ENCODE data around the gene LMNB1.

Gene LMNB1

DNA sequence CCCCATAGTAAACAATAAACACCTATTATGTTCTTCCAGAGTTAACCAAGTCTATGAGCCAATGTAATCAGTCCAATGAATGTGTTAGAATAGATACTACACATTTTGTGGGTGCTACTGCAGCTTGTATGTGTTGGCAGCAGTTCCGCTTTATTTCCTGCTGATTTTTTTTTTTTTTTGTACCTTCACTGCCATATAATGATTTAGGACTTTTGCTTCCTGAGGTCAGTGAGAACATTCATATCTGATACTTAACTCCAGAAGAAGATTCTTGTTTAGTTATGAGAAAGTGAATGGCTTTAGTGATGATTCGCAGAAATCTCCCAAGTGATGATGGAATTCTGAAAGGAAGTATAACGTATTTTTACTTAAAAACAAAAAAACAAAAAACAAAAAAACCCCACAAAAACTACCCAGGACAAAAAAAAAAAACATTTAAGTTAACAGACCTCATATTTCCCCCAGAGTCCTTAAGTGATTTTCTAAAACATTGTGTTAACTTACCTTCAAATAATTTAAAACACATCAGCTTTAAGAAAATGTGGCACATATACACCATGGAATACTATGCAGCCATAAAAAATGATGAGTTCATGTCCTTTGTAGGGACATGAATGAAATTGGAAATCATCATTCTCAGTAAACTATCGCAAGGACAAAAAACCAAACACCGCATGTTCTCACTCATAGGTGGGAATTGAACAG is 24.7 kb upstream of the LMNB1 start:
- Histone ChIP-seq H3K4me3 (ENCODE audit: low read depth, low read length) (no peak overlapping the region), H3K27ac (no peak overlapping the region), H3K9ac (no peak overlapping the region), H3K4me2 (ENCODE audit: low read length) (no peak overlapping the region), H3K9me3 (ENCODE audit: control insufficient read depth, low read length) (no peaks in the 10 kb centered on the region), H3K27me3 (ENCODE audit: control insufficient read depth, insufficient read depth, low read length) (no peaks in the 10 kb centered on the region), H2AFZ (no peak overlapping the region), H3K36me3 (ENCODE audit: control insufficient read depth, insufficient read depth, low read length) (no peaks in the 10 kb centered on the region), H3K4me1 (no peaks in the 10 kb centered on the region), H3K79me2 (no peaks in the 10 kb centered on the region)
- TF ChIP-seq, protein P1, sequence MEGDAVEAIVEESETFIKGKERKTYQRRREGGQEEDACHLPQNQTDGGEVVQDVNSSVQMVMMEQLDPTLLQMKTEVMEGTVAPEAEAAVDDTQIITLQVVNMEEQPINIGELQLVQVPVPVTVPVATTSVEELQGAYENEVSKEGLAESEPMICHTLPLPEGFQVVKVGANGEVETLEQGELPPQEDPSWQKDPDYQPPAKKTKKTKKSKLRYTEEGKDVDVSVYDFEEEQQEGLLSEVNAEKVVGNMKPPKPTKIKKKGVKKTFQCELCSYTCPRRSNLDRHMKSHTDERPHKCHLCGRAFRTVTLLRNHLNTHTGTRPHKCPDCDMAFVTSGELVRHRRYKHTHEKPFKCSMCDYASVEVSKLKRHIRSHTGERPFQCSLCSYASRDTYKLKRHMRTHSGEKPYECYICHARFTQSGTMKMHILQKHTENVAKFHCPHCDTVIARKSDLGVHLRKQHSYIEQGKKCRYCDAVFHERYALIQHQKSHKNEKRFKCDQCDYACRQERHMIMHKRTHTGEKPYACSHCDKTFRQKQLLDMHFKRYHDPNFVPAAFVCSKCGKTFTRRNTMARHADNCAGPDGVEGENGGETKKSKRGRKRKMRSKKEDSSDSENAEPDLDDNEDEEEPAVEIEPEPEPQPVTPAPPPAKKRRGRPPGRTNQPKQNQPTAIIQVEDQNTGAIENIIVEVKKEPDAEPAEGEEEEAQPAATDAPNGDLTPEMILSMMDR (IDR thresholded peaks at IDR 0.05), result no peak

DNA sequence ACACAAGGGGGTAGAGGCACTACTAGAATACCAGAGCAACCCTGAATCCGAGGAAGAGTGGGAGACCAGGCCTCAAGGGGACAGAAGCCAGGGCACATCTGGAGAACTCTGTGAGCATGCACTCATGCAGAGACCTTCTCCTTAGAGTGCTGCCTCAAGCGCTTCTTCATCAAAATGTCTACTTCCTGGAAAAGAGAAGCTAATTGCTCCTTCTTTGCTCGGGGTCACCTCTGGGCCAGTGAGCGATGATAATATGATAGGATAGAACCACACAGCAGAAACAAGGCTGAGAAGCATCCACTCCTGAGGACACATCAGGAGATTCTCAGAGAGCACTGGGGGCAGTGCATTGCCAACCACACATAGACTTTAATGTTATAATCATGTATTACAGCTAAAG is 23.7 kb upstream of the LMNB1 start:
- no peak overlapping the region for H2AFZ ChIP-seq
- no peaks in the 10 kb centered on the region for H3K27me3 ChIP-seq (ENCODE audit: control insufficient read depth, insufficient read depth, low read length)
- H3K4me2 ChIP-seq (ENCODE audit: low read length), result no peak overlapping the region
- no peak overlapping the region for H3K4me3 ChIP-seq (ENCODE audit: low read depth, low read length)
- no peaks in the 10 kb centered on the region for H3K4me1 ChIP-seq
- no peaks in the 10 kb centered on the region for H3K36me3 ChIP-seq (ENCODE audit: control insufficient read depth, insufficient read depth, low read length)
- H3K9me3 ChIP-seq (ENCODE audit: control insufficient read depth, low read length), result no peaks in the 10 kb centered on the region
- no peak overlapping the region for H3K9ac ChIP-seq
- H3K79me2 ChIP-seq, result no peaks in the 10 kb centered on the region
- TF ChIP-seq, protein P1 (IDR thresholded peaks at IDR 0.05), result no peak
- H3K27ac ChIP-seq, result no peak overlapping the region

DNA sequence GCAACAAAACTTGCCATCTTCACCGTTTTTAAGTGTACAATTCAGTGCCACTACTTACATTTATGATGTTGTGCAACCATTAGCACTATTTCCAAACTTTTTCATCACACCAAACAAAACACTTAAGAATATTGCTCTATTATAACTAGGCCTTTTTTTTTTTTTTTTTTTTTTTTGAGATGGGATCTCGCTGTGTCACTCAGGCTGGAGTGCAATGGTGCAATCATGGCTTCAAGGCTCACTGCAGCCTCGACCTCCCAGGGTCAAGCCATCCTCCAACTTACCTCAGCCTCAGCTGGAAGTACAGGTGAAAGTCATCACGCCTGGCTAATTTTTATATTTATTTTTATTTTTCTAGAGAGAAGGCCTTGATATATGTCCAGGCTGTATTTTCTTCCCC is 22.3 kb upstream of the LMNB1 start:
- Histone ChIP-seq H3K27ac (no peak overlapping the region), H3K4me1 (no peaks in the 10 kb centered on the region), H3K79me2 (no peaks in the 10 kb centered on the region), H3K4me2 (ENCODE audit: low read length) (no peak overlapping the region), H3K9me3 (ENCODE audit: control insufficient read depth, low read length) (no peaks in the 10 kb centered on the region), H3K9ac (no peak overlapping the region), H3K27me3 (ENCODE audit: control insufficient read depth, insufficient read depth, low read length) (no peaks in the 10 kb centered on the region), H2AFZ (no peak overlapping the region), H3K36me3 (ENCODE audit: control insufficient read depth, insufficient read depth, low read length) (no peaks in the 10 kb centered on the region), H3K4me3 (ENCODE audit: low read depth, low read length) (no peak overlapping the region)
- TF ChIP-seq, protein P1 (IDR thresholded peaks at IDR 0.05), result no peak

DNA sequence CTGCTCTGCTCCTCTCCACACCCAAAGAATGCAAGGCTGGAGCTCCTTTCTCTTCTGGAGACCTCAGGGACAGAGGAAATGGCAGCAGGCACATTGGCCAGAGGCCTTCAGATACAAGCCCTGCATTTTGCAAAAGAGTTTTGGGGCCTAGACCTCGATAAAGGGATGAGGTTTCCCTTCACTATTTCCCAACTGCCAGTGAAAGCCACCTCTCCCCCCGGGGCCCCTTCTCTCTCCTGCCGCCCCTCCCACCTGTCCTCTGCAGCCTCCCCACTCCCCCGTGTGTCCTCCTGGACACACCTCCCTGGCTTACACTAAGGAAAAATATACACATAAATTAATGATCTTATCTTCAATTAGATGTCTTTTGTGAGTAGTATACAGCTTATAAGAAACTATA is 21.3 kb upstream of the LMNB1 start:
- Histone ChIP-seq H3K9me3 (ENCODE audit: control insufficient read depth, low read length) (no peaks in the 10 kb centered on the region), H3K4me2 (ENCODE audit: low read length) (no peak overlapping the region), H3K9ac (no peak overlapping the region), H2AFZ (no peak overlapping the region), H3K79me2 (no peaks in the 10 kb centered on the region), H3K27ac (no peak overlapping the region), H3K4me3 (ENCODE audit: low read depth, low read length) (no peak overlapping the region), H3K4me1 (no peaks in the 10 kb centered on the region), H3K36me3 (ENCODE audit: control insufficient read depth, insufficient read depth, low read length) (no peaks in the 10 kb centered on the region), H3K27me3 (ENCODE audit: control insufficient read depth, insufficient read depth, low read length) (no peaks in the 10 kb centered on the region)
- TF ChIP-seq, protein P1 (IDR thresholded peaks at IDR 0.05), result no peak

DNA sequence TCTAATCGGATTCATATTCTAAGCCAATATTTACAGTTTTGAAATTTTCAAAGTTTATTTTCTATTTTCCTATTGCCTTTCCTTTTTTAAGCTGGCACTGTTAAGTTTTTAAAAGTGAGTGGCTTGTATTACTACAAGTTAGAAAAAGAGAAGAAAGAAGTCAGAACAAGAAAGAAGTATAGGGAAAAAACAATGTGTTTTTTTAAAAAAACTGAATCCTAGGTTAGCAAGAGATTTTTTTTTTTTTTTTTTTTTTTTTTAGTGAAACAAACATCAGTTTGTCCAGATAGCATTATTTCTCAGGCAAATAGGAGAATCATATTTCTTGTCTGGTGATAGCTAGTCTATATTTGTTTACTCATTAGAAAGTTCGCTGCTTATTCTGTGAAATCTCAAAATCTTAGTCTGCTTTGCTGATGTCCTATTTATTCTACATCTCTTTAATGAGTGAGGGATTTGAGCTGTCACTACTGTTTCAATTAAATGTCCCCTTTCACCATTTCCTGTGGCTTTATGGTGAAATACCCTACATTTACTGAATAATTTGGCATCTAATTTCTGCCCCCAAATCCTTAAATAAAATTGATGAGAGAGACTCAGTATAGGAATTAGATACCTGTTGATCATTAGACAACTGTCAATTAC is 19.1 kb upstream of the LMNB1 start:
- Histone ChIP-seq H3K27me3 (ENCODE audit: control insufficient read depth, insufficient read depth, low read length) (no peaks in the 10 kb centered on the region), H3K36me3 (ENCODE audit: control insufficient read depth, insufficient read depth, low read length) (no peaks in the 10 kb centered on the region), H3K4me3 (ENCODE audit: low read depth, low read length) (no peak overlapping the region), H2AFZ (no peak overlapping the region), H3K9me3 (ENCODE audit: control insufficient read depth, low read length) (no peaks in the 10 kb centered on the region), H3K4me1 (no peaks in the 10 kb centered on the region), H3K4me2 (ENCODE audit: low read length) (no peak overlapping the region), H3K27ac (no peak overlapping the region), H3K9ac (no peak overlapping the region), H3K79me2 (no peaks in the 10 kb centered on the region)
- TF ChIP-seq, protein P1 (IDR thresholded peaks at IDR 0.05), result no peak
